HL-60 (cell line): ENCODE data around the gene TRPM2.
A peak's percentile ranks its signal among the peaks of the same experiment; 100 is the strongest.

Experiments
- DNase-seq, 2 experiments: peaks; one replicate each; pipeline ENCODE4 v3.0.0-alpha.2; 2010 to 2020; ENCODE audit warnings: low read depth in 1 of 2, low spot score in 1 of 2
- H3K27ac ChIP-seq: fragments of 250-450 bp; sonication (Bioruptor Pico); replicated peaks from 2 replicates; pipeline ENCODE4 v1.5.1; 2020; ENCODE audit warnings: mild to moderate bottlenecking, moderate library complexity
- H3K27me3 ChIP-seq: fragments of 250-450 bp; sonication (Bioruptor Pico); 2 replicates; pipeline ENCODE4 v1.5.1; 2021; ENCODE audit warnings: mild to moderate bottlenecking, moderate library complexity; ENCODE audit not compliant: insufficient read depth, poor library complexity, severe bottlenecking
- H3K4me3 ChIP-seq: replicated peaks from 2 replicates; pipeline ENCODE4 v1.5.1; 2011; ENCODE audit warnings: mild to moderate bottlenecking, control low read depth, low read length; ENCODE audit not compliant: insufficient read depth
- CTCF ChIP-seq: IDR thresholded peaks from one replicate; pipeline ENCODE4 v1.5.1; 2011; ENCODE audit warnings: low read length, control low read depth, inconsistent platforms; ENCODE audit not compliant: insufficient read depth
- GABPA ChIP-seq: IDR thresholded peaks from 2 replicates; pipeline ENCODE4 v1.6.1; 2012; ENCODE audit warnings: low read depth
- POLR2AphosphoS5 ChIP-seq: IDR thresholded peaks from 2 replicates; pipeline ENCODE4 v1.6.1; 2012; ENCODE audit warnings: low read depth
- REST ChIP-seq: IDR thresholded peaks from 2 replicates; pipeline ENCODE4 v1.6.1; 2012; ENCODE audit warnings: low read depth; ENCODE audit not compliant: insufficient replicate concordance
- SPI1 ChIP-seq: IDR thresholded peaks from 2 replicates; pipeline ENCODE4 v1.6.1; 2012; ENCODE audit warnings: low read depth, mild to moderate bottlenecking, borderline replicate concordance

Gene TRPM2

GRCh38 chr21:44351535-44352252 lies 1.7 kb upstream of the TRPM2 start:
- H3K27ac ChIP-seq: peak overlapping the region; percentile 99
- H3K27me3 ChIP-seq: no peaks in the 10 kb centered on the region
- TF ChIP-seq GABPA (no peak), CTCF (no peak), POLR2AphosphoS5 (no peak), REST (no peak), SPI1 (no peak)
- no peak for DNase-seq
- peak overlapping the region; percentile 39 for H3K4me3 ChIP-seq

- Histone ChIP-seq H3K27ac (peak overlapping the region; percentile 99), H3K4me3 (peak overlapping the region; percentile 39), H3K27me3 (no peaks in the 10 kb centered on the region)
- peak in 1 of 2 experiments; percentile 23 for DNase-seq
- TF ChIP-seq POLR2AphosphoS5 (no peak), SPI1 (no peak), REST (no peak), CTCF (no peak), GABPA (no peak)
Measured at GRCh38 chr21:44352253-44352860, 1.1 kb upstream of the TRPM2 start.

- TF ChIP-seq GABPA (peak; percentile 58), POLR2AphosphoS5 (peak; percentile 83), REST (no peak)
- peak overlapping the region; percentile 39 for H3K4me3 ChIP-seq
- H3K27ac ChIP-seq: peak overlapping the region; percentile 99
- no peaks in the 10 kb centered on the region for H3K27me3 ChIP-seq
- DNase-seq: peak; percentile 97 to 98
Measured at GRCh38 chr21:44354001-44354405, 582 bp downstream of the TRPM2 start.
